ENCODE data around the gene MEPCE. TPM values are rescaled to one million over a fixed set of nuclear protein-coding genes. Genes with fewer than 3 reads are reported as not detected.

Gene MEPCE
- total and polyA plus RNA-seq, 10 of the 15 experiments (the other 5 are each of a cell fraction or from before 2014, with no cell fraction given): 8.2 to 48.0 (median 22.1) TPM

GRCh38 chr7:100428967-100429636 lies 529 bp upstream of the MEPCE start (continued):
- TF ChIP-seq ATF2 (IDR thresholded peaks at IDR 0.05; ENCODE audit: low read length) (no peak), SMAD5 (IDR thresholded peaks at IDR 0.05; ENCODE audit: low read depth) (peak; percentile 87), ZBTB4 (CRISPR knock-in tag; IDR thresholded peaks at IDR 0.05) (peak; percentile 12; the same call in 1 of the 2 replicates), PAX8 (IDR thresholded peaks at IDR 0.05) (no peak), USF1 (IDR thresholded peaks at IDR 0.05; ENCODE audit: borderline replicate concordance, extremely low read length, insufficient read depth, low read depth, low read length) (peak; percentile 85), CREM (IDR thresholded peaks at IDR 0.05; ENCODE audit: low read depth) (peak; percentile 85), ZNF274 (IDR thresholded peaks at IDR 0.05; ENCODE audit: insufficient read depth, insufficient read length) (no peak), CBX5 (IDR thresholded peaks at IDR 0.05; ENCODE audit: low read depth) (no peak), BACH1 (IDR thresholded peaks at IDR 0.05; ENCODE audit: borderline replicate concordance) (0 out of 2 replicates have a peak, but pooled peaks have one; percentile 47), RELA (IDR thresholded peaks at IDR 0.05; ENCODE audit: borderline replicate concordance, partially characterized antibody) (peak; percentile 72), SP1 (IDR thresholded peaks at IDR 0.05; ENCODE audit: low read depth, low read length) (peak; percentile 65), MEF2A (IDR thresholded peaks at IDR 0.05; ENCODE audit: insufficient read depth, low read depth, low read length) (0 out of 2 replicates have a peak, but pooled peaks have one; percentile 15), ZZZ3 (IDR thresholded peaks at IDR 0.05; ENCODE audit: control insufficient read depth, insufficient read length, low read depth) (no peak), BCL3 (IDR thresholded peaks at IDR 0.05; ENCODE audit: borderline replicate concordance, insufficient read depth, low read depth, low read length, poor library complexity, severe bottlenecking) (peak; percentile 14), BHLHE40 (IDR thresholded peaks at IDR 0.05; ENCODE audit: borderline replicate concordance in 1 of 2, low read depth in 2 of 2, low read length in 1 of 2) (peak; percentile 100), NBN (IDR thresholded peaks at IDR 0.05) (peak; percentile 71), ZSCAN29 (IDR thresholded peaks at IDR 0.05) (0 out of 2 replicates have a peak, but pooled peaks have one; percentile 30), ESRRA (IDR thresholded peaks at IDR 0.05; ENCODE audit: low read length) (0 out of 2 replicates have a peak, but pooled peaks have one; percentile 13), E2F4 (IDR thresholded peaks at IDR 0.05; ENCODE audit: low read depth, low read length) (0 out of 2 replicates have a peak, but pooled peaks have one; percentile 58), BRCA1 (IDR thresholded peaks at IDR 0.05; ENCODE audit: low read depth, low read length) (no peak), CHD1 (IDR thresholded peaks at IDR 0.05; ENCODE audit: low read depth, low read length) (peak; percentile 93), FOXK2 (IDR thresholded peaks at IDR 0.05) (no peak), BCL11A (IDR thresholded peaks at IDR 0.05; ENCODE audit: low read depth, low read length) (0 out of 2 replicates have a peak, but pooled peaks have one; percentile 9)

All from GM12878 (cell line).